Hepatocyte (in vitro differentiated cells): ENCODE results near the gene STMN3.

Experiments
- EZH2 ChIP-seq: fragments of 200-600 bp; sonication (generic); IDR thresholded peaks from 2 replicates; pipeline ENCODE4 v1.6.1; 2016; ENCODE audit warnings: antibody characterized with exemption, mild to moderate bottlenecking, borderline replicate concordance
- TF ChIP-seq, protein P1 (sequence below): fragments of 200-600 bp; sonication (generic); IDR thresholded peaks from 2 replicates; pipeline ENCODE4 v1.5.1; 2016; ENCODE audit warnings: antibody characterized with exemption, mild to moderate bottlenecking; ENCODE audit not compliant: poor library complexity

DNA sequence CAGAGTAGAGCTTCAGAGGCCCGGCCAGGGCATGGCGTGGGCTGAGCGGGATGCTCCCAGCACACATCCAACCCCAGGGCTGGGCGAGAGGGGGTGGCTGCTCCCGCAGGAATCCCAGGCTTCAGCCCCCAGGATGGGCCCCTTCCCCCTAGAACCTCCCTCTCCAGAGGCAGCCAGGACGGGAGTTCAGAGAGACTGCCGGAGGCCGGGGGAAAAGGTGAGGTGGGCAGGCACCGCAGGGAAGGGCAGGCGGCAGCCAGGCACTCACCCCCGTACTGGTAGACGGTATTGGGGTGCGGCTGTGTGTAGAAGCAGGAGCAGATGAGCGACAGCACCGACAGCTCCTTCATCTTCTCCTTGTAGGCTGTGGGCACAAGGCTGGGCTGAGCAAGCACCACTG lies 9.3 kb downstream of the STMN3 start:
- TF ChIP-seq, protein P1, sequence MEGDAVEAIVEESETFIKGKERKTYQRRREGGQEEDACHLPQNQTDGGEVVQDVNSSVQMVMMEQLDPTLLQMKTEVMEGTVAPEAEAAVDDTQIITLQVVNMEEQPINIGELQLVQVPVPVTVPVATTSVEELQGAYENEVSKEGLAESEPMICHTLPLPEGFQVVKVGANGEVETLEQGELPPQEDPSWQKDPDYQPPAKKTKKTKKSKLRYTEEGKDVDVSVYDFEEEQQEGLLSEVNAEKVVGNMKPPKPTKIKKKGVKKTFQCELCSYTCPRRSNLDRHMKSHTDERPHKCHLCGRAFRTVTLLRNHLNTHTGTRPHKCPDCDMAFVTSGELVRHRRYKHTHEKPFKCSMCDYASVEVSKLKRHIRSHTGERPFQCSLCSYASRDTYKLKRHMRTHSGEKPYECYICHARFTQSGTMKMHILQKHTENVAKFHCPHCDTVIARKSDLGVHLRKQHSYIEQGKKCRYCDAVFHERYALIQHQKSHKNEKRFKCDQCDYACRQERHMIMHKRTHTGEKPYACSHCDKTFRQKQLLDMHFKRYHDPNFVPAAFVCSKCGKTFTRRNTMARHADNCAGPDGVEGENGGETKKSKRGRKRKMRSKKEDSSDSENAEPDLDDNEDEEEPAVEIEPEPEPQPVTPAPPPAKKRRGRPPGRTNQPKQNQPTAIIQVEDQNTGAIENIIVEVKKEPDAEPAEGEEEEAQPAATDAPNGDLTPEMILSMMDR: no peak
- TF ChIP-seq EZH2: no peak
